NCI-H748 (cell line): ENCODE measurements around the gene CD7.
A peak's percentile ranks its signal among the peaks of the same experiment; 100 is the strongest.
"Not testable (repeated sequence)": the region's sequence is repeated elsewhere in the genome, so short reads cannot be mapped to it uniquely, and the experiment has no call there.

ENCODE experiments used
- DNase-seq: peaks from one replicate; lab custom pipeline; 2025; ENCODE audit not compliant: unreplicated experiment; lab: John Stamatoyannopoulos, UW

CD7 gene

DNA sequence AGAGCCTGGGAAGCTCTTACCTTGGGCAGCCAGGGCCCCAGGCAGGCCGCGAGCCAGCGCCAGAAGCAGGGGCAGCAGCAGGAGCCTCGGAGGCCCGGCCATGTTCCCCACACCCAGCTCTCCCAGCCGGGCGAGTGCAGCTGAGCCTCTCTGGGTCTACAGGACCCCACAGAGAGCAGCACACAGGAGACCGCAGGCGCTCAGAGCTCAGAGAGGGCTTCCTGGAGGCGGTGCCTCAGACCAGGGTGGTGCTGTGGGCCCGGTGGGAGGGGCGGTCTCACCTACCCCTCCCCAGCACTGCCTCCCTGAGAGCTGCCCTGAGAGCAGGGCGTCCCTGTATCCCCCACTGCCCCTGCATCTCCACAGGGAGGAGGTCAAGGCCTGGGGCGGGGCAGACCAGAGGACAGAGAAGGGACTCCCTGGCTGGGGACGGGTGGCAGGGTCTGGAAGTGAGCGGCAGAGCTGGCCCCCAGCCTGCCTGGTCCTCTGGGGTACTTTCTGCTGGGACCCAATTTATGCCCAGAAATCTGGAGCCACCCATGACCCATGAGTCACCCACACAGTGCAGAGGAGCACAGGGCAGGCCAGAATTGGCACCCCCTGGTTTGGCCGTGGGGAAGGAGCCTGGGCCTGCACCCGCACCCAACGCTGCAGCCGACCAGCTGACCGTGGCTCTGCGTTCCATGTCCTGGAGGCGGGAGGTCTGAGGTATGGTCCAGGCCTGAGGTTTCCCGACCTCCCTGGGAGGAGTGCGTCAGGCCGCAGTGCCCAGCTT, at the start of gene CD7:
Gene CD7, minus strand, starts transcription at position 215 of the 775 bp plus-strand sequence. Its CDS starts 113 bp downstream, at position 102.
- DNase-seq, result no peak

DNA sequence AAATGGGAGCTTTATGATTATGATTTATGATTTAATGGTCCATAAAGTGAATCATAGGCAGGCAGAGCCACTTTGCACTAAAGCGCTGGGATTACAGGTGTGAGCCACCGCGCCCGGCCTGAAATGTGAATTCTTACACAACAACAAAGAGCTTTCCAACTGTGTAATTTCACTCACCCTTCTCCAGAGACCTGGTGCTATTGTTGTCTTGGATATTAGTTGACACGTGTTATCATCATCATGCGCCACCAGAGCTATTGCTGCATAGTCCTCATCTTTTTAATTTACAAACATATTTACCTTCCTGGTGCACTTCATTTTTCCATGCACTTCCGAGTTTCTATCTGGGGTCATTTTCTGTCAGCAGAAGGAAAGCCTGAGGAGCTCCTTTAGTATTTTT, 49.3 kb upstream of the CD7 start:
- peak; percentile 73 for DNase-seq

DNA sequence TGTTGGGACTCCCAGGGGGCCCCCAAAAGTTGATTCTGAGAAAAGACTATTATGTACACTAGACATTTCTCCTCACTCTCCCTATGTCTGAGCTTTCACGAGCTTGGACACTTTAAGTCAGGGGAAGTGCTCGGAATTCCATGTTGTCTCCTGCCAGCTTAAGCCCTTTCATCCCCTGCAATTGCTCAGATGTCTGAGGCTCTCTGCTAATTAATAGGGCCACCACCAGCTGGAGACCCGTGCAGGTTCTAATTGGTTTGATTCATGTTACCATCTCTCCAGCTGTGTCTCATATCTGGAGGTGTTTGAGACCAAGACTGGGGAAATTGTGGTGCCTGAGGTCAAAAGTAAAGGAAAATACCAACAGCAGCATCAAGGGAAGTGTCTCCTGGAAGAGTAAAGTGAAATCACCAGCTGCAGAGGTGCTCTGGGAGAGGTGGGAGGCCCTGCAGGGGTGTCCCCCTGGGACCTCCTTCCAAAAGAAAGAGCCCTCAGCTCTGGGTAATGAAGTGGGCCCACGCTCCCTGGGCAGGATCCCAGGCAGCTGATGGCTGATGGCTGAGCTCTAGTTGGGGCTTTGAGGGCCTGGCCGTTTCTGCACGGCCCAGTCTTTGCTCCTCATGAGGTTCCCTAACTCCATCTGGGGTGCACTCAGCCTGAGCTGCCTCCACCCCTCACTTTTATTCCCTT, 48.3 kb upstream of the CD7 start:
- DNase-seq, result no peak

DNA sequence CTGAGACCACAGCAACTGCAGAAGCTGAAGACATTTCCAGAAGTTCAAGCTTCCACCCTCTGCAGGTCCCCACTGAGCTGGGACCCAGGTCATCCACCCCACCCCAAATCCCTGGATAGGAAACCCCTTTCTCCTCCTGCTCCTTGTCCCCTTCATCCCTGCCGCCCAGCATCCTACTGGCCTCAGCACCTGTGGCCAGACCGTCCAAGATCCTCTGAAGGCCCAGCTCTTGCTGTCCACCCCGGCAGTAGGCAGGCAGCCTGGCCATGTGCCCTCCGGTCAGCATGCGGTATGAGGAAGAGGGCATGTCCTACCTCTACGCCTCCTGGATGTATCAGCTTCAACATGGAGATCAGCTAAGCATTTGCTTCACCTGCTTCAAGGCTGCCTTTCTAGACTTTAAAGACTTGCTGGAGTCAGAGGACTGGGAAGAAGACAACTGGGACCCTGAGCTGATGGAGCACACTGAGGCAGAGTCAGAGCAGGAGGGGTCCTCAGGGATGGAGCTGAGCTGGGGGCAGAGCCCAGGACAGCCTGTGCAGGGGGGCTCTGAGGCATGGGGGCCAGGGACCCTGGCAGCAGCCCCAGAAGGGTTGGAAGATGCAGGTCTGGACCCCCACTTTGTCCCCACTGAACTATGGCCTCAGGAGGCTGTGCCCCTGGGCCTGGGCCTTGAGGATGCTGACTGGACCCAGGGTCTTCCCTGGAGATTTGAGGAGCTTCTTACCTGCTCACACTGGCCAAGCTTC, 44.7 kb upstream of the CD7 start:
- DNase-seq, result no peak

DNA sequence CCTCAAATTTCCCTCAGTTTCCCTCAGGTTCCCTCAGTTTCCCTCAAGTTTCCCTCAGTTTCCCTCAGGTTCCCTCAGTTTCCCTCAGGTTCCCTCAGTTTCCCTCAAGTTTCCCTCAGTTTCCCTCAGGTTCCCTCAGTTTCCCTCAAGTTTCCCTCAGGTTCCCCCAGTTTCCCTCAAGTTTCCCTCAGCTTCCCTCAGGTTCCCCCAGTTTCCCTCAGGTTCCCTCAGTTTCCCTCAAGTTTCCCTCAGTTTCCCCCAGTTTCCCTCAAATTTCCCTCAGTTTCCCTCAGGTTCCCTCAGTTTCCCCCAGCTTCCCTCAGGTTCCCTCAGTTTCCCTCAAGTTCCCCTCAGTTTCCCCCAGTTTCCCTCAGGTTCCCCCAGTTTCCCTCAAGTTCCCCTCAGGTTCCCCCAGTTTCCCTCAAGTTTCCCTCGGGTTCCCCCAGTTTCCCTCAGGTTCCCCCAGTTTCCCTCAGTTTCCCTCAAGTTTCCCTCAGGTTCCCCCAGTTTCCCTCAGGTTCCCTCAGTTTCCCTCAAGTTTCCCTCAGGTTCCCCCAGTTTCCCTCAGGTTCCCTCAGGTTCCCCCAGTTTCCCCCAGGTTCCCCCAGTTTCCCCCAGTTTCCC, 42.2 kb upstream of the CD7 start:
- DNase-seq, result not testable (repeated sequence)

DNA sequence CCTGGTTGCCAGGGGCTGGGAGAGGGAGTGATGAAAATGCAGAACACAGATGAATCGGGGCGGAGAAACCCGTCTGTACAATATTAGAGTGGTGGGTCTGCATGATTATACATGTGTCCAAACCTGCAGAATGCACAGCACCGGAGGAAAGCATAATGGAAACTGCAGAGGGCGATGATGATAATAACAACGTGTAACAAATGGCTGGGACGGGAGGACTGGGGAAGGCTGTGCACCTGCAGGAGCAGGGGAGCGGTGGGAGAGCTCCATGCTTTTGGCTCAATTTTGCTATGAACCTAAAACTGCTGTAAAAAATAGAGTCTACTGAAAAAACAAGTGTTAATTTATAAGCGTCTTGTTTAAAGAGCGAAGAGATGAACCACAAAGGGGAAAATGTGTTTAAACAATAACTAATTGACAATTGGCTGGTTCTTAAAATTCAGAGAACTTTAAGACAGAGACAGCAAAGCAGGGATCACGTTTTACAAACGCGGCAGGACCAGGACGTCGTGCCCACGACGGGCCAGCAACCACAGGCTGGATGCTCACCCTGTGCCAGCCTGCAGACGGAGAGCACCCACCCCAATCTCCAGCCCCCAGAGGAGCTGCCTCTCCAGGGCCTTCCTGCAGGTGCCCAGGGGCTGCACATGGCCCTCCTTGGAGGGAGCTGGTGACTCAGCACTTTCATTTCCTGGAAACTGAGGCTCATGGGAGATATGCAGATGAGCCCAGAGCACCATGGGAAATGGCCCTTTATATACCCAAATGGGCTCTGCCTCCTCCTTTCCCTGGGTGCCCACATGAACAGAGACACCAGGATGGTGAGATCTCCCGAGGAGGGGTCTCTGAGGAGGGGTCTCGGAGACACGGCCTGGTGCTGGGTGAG, 41.3 kb upstream of the CD7 start, which contains the start of gene TEX19:
Gene TEX19, plus strand, starts transcription at position 783 of the 886 bp plus-strand sequence. CDS start 2,904 bp downstream, outside the sequence.
- DNase-seq, result peak; percentile 65

DNA sequence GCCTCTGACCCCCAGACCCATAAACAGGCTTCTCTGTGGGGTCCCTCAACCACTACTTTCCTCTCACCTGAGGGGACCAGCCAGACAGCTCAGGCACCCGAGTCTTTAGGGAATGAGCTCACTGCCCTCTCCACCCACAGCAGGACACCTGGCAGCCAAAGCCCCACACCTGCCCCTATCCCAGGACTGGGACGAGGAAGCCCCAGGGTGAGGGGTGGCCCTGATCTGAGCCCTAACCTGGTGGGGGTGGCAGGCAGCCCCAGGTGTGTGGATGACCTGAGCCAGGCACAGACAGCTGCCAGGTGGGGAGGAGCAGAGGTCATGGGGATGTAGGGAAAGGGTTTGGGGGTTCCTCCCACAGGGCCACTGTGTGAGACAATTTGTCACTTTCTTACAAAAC, 40.0 kb upstream of the CD7 start:
- DNase-seq, result no peak

DNA sequence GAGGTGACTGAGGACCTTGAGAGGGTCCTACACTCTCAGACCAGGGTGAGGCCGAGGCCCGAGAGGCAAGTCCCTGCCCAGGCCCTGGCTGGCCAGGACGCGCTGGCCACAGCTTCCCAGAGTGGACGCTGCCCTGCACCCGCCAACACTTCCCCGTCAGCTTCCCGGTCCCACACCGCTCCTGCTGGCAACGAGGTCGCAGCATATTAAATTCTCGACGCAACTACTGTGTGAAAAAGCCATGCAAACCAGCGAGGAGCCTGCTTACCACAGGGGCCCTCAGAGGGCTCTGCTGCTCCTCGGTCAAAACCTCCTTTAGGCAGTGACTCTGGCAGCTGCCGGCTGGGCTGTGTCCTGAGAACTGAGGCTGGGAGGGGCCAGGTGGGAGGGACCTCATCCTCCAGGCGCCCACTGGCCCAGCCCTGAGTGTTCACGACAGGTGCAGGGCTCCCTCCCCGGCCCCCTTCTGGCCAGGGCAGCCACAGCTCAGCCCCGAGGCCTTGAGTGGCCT, 39.5 kb upstream of the CD7 start:
- peak; percentile 47 for DNase-seq

DNA sequence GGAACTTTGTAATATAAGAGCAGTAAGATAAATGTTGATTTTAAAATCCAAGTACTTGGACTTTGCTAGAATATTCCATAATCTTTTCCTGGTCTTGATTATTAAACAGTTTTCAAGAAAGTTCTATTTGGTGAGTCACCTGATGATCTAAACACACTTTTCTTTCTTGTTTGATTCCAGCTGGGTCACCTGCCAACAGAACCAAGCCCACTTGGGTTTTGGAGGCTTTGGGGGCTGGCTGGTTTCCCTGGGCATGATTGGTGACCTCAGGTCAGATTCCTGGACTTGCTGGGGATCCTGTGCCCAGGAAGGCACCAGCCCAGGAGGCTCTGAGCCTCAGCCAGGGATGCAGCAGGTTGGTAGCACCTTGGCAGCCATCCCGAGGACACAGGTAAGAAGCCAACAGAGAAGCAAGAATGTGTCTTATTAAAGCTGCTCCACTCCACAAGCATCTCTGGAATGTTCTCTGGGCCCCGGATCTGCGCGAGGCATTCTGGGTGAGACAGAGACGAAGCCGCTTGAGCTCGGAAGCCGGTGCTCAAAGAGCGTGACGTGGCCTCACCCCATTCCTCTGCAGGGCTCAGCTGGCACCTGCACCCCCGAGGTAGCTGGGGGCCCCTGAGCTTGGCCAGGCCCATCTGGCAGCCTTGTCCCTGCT, 38.5 kb upstream of the CD7 start:
- no peak for DNase-seq

DNA sequence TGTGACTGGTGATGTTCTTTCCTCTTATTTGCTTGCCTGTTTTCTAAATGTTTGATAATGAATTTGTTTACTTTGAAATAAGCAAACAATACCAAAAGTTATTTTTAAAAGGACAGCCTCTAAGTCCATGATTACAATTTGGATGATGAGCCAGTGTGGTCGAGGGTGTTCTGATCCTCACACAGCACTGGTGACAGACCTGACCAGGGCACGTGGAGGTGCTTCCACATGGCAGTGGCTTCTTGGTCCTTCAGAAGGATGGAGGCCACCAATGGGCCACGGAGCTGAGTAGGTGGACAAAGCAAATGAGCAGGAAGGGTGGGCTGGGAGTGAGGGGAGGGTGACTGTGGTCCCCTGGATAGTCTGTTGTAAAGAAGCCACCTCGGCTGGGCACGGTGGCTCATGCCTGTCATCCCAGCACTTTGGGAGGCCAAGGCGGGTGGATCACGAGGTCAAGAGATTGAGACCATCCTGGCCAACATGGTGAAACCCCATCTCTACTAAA, 37.4 kb upstream of the CD7 start:
- DNase-seq, result no peak

DNA sequence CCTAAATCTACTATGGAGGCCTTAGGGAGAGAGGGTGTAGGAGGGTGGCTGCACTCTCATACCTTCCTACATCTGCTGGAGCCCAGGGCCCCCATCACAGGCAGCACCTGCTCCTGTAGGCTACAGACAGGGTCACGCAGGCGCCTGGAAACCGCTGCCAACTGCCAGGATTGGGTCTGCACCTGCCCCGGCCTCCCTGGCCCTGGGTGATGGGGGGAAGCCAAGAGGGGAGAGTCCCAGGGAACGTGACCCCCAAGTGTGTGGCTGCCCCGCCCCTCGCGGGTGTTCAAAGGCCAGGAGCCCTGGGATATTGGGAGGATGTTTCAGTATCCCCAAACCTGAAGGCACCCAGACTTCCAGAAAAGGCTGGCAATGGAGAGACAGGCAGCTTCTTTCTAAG, 36.1 kb upstream of the CD7 start:
- no peak for DNase-seq

DNA sequence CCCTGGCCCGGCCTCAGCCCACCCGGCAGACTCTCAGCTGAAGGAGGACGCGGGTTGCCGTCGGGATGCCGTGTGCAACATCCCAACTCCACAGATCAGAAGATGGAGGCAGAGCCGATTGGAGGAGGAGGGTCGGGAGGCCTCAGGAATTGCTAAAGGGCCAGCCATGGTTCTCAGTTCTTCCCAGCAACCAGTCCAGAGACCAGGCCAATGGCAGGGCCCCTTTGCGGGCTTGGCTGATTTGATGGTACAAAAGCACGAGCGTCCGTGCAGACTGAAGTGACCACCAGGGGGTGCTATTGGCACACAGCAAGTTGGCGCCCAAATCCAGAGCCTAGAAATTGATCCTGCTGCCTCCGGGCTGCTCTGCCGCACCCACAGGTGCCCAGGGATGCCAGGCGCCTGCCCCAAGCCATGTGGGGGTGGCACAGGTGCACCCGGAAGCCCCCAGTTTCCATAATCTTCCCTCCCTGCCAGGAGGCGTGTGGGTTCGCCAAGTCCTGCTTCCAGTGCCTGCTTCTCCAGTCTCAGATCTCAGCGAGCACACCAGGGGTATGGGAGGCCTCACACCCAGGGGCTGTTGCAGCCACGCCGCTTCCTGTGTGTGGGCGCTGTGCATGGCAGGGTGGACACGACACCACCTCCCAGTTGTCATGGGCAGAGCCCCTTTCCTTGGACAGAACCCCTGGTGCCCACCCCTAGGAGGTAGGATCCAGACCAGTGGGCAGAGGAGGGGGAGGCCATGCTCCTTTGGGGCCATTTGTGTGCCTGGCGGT, 34.5 kb upstream of the CD7 start:
- peak; percentile 83 for DNase-seq

DNA sequence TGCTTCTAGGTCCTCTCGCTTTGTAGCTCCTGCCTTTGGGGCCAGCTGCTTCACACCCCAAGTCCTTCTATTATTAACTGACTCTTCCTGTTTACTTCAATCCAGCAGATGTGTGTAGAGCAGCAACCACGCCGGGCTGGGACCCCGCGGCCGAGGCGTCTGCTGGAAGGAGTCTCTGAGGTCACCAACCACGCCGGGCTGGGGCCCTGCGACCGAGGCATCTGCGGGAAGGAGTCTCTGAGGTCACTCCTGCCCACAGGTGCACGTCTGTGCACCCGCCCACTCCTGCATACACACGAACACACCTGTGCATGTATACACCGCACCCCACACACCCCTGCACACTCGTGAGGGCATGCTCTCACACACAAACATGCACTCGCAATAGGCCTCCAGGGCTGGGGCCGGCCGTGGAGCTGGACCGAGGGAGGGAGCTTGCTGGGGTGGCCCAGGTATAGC, 33.9 kb upstream of the CD7 start:
- DNase-seq, result no peak

DNA sequence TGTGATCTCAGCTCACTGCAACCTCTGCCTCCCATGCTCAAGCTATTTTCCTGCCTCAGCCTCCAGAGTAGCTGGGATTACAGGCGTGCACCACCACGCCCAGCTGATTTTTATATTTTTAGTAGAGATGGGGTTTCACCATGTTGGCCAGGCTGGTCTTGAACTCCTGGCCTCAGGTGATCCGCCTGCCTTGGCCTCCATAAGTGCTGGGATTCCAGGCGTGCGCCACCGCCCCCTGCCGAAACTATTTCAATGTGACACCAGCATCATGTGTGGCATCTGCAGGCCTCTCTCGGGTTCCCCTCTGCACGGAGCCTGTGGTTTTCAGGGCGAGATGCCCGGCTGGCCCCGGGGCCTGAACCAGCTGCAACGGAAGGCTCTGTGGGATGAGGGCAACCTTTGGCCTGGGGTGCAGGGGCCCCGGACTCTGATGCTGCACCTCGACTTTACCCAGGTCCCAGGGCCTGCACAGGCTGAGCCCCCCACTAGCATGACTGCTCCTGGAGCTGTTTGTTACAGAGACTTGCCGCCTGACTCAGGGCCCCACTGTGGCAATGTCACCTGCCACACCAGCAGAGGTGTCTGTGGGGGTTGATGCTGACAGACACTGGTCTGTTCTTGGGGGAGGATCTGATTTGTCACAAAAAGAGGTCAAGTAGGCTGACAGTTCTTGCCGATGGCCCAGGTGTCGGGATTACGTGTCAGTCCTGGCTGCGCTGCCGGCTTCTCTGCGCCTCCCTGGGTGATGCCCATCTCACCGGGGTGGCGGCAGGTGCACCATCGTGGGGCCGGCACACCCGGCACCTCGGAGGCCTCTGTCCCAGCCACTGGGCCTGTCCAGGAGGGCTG, 33.0 kb upstream of the CD7 start:
- DNase-seq, result no peak

DNA sequence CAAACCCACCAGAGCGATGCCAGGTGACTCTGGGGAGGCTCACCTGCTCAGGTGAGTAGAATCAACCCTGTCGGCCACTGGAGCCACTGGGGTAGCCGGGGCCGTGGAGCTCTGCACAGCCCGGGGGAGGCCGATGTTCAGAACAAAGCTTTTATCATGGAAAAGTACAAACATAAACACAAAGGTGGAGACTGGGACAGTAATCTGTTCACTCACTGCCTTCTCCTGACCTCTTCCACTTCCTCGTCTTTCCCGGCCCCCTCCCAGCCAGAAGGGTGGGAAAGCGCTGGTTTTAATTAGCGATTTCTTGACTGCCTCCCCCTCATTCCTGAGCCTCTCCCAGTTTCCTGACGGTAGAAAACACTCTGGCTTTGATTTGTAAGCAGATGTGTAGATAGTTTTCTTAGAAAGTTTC, 31.9 kb upstream of the CD7 start:
- no peak for DNase-seq

DNA sequence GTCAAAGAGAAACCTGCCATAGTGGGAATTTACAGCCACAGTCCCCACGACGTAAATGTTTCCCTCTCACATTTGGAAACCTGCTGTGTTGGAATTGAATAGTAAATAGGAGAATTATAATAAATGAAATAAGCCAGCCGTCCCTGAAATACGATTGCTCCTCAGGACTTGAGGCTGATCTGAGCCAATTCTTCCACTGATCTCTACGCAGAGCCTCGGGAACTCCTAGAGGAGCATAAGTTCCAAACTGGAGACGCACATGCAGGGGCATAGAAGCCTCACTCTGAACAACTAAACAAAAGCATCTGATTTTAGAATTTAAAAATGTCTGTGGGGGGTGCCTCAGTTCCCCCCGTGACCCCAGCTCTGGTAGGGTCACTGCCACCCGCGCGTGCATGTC, 31.5 kb upstream of the CD7 start:
- DNase-seq, result no peak

DNA sequence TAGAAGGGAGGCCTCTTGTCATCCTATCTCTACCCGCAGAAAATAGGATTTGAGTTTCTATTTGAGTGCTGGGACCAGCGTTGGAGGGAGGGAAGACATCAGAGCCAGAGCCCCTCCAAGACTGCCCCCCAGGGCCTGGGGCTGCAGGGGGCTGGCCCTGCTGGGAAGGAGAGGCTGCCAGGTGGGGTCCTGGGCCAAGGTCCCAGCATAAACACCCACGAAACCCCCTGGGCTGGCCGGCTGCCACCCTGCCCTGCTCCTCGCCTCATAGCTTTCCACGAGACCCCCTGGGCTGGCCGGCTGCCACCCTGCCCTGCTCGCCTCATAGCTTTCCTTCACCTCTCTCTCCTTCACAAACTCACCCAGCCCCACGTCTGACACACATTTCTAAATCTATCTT, 31.0 kb upstream of the CD7 start:
- no peak for DNase-seq

DNA sequence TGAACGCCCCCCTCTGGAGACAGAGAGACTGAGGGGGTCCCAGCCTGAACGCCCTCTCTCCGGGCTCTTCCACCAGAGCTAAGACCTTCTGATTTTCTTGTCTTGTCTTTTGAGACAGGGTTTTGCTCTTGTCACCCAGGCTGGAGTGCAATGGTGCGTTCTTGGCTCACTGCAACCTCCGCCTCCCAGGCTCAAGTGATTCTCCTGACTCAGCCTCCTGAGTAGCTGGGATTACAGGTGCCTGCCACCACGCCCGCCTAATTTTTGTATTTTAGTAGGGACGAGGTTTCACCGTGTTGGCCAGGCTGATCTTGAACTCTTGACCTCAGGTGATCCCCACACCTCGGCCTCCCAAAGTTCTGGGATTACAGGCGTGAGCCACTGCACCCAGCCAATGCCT, 30.6 kb upstream of the CD7 start:
- not testable (repeated sequence) for DNase-seq
